BLaER1 (cell line): ENCODE results near the gene ACOT2.
A peak's percentile ranks its signal among the peaks of the same experiment; 100 is the strongest.

Source experiments
- H3K27ac ChIP-seq: shearing (Covaris generic); formaldehyde crosslinking; 2 replicates; pipeline ENCODE4 v1.8.1; 2022
- H3K27me3 ChIP-seq: shearing (Covaris generic); formaldehyde crosslinking; 2 replicates; pipeline ENCODE4 v1.8.1; 2022
- H3K36me3 ChIP-seq: shearing (Covaris generic); formaldehyde crosslinking; 2 replicates; pipeline ENCODE4 v1.8.1; 2022
- H3K4me1 ChIP-seq: shearing (Covaris generic); formaldehyde crosslinking; 2 replicates; pipeline ENCODE4 v1.8.1; 2022
- H3K4me2 ChIP-seq: shearing (Covaris generic); formaldehyde crosslinking; 2 replicates; pipeline ENCODE4 v1.8.1; 2022
- H3K4me3 ChIP-seq: shearing (Covaris generic); formaldehyde crosslinking; 2 replicates; pipeline ENCODE4 v1.8.1; 2022
- H3K9ac ChIP-seq: shearing (Covaris generic); formaldehyde crosslinking; 2 replicates; pipeline ENCODE4 v1.8.1; 2022
- H3K9me3 ChIP-seq: shearing (Covaris generic); formaldehyde crosslinking; 2 replicates; pipeline ENCODE4 v1.8.1; 2022
- H4K20me1 ChIP-seq: shearing (Covaris generic); formaldehyde crosslinking; 2 replicates; pipeline ENCODE4 v1.8.1; 2022
- Cebpa-rat ChIP-seq: shearing (Covaris generic); IDR thresholded peaks from 2 replicates; pipeline ENCODE4 v1.8.1; 2022

Gene ACOT2

DNA sequence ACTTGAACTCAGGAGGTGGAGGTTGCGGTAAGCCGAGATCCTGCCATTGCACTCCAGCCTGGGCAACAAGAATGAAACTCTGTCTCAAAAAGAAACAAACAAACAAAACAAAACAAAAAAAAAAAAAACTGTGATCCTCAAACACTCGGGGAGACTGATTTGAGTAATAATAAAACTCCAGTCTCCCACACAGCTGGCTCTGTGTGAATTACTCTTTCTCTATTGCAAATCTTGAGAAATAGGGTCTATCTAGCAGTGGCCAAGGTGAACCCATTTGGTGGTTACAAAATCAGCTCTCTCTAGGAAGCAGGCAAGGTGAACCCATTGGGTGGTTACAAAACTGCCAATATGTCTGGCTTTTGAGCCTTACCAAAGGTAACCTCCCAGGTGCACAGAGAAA is 37.3 kb downstream of the ACOT2 start:
- Histone ChIP-seq H3K4me3 (no peak overlapping the region), H3K4me1 (no peaks in the 10 kb centered on the region), H3K9me3 (peaks cover 21% of the 10 kb centered on the region), H3K9ac (no peak overlapping the region), H3K27me3 (peaks cover 4% of the 10 kb centered on the region; the same call in 1 of the 2 replicates), H3K27ac (no peak overlapping the region), H3K36me3 (no peaks in the 10 kb centered on the region), H3K4me2 (no peak overlapping the region), H4K20me1 (no peaks in the 10 kb centered on the region)
- TF ChIP-seq Cebpa-rat: no peak

DNA sequence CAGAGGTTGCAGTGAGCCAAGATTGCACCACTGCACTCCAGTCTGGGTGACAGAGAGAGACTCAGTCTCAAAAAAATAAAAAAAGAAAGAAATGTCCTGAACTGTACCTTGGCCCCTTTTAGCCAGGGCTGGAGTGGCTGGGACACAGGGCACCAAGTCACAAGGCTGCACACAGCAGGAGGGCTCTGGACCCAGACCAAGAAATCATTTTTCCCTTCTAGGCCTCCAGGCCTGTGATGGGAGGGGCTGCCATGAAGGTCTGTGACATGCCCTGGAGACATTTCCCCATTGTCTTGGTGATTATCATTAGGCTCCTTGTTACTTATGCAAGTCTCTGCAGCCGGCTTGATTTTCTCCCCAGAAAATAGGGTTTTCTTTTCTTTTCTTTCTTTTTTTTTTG is 38.2 kb downstream of the ACOT2 start:
- H3K4me2 ChIP-seq: no peak overlapping the region
- peaks cover 4% of the 10 kb centered on the region; the same call in 1 of the 2 replicates for H3K4me1 ChIP-seq
- H3K9ac ChIP-seq: no peak overlapping the region
- no peak for TF ChIP-seq Cebpa-rat
- no peak overlapping the region for H3K4me3 ChIP-seq
- no peaks in the 10 kb centered on the region for H4K20me1 ChIP-seq
- H3K36me3 ChIP-seq: no peaks in the 10 kb centered on the region
- peaks cover 21% of the 10 kb centered on the region for H3K9me3 ChIP-seq
- H3K27me3 ChIP-seq: peaks cover 14% of the 10 kb centered on the region
- no peak overlapping the region for H3K27ac ChIP-seq

DNA sequence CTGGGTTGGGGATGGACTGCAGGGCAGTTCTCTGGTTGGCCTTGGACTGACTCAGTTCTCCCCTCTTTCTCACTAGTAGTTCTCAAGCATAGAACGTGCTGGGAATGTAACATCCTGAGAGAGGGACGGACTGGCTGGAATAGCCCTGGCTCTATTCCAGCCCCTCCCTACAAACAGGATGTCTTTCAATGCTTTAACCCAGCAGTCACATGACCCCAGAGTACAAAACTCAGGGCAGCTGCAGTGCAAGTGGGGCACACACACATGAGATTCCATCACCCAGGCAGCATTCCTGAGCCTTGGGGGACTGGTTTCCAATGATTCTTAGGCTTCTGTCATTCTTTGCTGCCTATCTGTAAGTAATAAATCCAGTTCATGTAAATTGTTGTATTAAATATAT is 41.7 kb downstream of the ACOT2 start:
- Histone ChIP-seq H3K4me2 (no peak overlapping the region), H3K27ac (no peak overlapping the region)
- TF ChIP-seq Cebpa-rat: no peak

DNA sequence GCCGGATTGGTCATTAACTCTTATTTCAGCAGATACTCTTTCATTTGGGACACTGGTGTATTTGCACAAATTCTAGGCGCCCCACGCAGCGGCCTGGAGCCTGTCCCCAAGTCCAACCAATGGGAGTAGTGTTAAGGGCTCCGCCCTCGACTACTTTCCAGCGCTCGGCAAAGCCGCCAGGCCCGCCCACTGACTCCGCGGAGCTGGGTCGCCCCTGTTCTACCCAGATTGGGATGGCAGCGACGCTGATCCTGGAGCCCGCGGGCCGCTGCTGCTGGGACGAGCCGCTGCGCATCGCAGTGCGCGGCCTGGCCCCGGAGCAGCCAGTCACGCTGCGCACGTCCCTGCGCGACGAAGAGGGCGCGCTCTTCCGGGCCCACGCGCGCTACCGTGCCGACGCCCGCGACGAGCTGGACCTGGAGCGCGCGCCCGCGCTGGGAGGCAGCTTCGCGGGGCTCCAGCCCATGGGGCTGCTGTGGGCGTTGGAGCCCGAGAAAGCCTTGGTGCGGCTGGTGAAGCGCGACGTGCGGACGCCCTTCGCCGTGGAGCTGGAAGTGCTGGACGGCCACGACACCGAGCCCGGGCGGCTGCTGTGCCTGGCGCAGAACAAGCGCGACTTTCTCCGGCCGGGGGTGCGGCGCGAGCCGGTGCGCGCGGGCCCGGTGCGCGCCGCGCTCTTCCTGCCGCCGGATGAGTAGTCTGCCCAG is 43.5 kb downstream of the ACOT2 start, which contains the start of gene ACOT6:
Gene ACOT6 (plus strand): TSS at position 179 of the 707 bp plus-strand sequence. CDS start 55 bp downstream, at position 234.
- H3K9me3 ChIP-seq: peaks cover 4% of the 10 kb centered on the region; the same call in 1 of the 2 replicates
- peak within 1 kb of the TSS; percentile 85 for H3K4me2 ChIP-seq
- peaks cover 34% of the 10 kb centered on the region for H3K27me3 ChIP-seq
- no peaks in the 10 kb centered on the region for H4K20me1 ChIP-seq
- H3K4me3 ChIP-seq: peak within 1 kb of the TSS; percentile 73
- no peak within 1 kb of the TSS for H3K27ac ChIP-seq
- peaks cover 6% of the 10 kb centered on the region; the same call in 1 of the 2 replicates for H3K4me1 ChIP-seq
- no peaks in the 10 kb centered on the region for H3K36me3 ChIP-seq
- no peak for TF ChIP-seq Cebpa-rat
- peak within 1 kb of the TSS; percentile 51 for H3K9ac ChIP-seq

More for the DNA sequence above, 41.7 kb downstream of the ACOT2 start:
- H4K20me1 ChIP-seq: no peaks in the 10 kb centered on the region
- H3K4me1 ChIP-seq: peaks cover 6% of the 10 kb centered on the region; the same call in 1 of the 2 replicates
- no peaks in the 10 kb centered on the region for H3K36me3 ChIP-seq
- H3K9ac ChIP-seq: no peak overlapping the region
- H3K9me3 ChIP-seq: peaks cover 20% of the 10 kb centered on the region
- H3K27me3 ChIP-seq: peaks cover 34% of the 10 kb centered on the region
- H3K4me3 ChIP-seq: no peak overlapping the region

DNA sequence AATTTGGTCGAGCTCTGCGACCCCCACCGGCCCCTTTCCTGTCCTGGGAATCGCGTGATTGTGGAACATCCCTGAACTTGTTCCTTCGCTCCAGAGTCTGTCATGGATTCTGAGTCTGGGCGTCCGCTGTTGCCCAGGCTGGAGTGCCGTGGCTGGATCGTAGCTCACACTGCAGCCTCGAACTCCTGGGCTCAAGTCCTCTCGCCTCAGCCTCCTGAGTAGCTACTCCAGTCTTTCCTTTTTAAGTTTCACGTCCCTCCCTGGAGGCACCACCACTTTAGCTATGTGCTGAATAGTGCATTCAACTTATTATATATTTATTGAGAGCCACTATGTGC is 44.0 kb downstream of the ACOT2 start:
- no peaks in the 10 kb centered on the region for H3K36me3 ChIP-seq
- H3K4me2 ChIP-seq: peak overlapping the region; percentile 85
- TF ChIP-seq Cebpa-rat: no peak
- H3K4me1 ChIP-seq: peaks cover 6% of the 10 kb centered on the region; the same call in 1 of the 2 replicates
- peak overlapping the region; percentile 73 for H3K4me3 ChIP-seq
- H3K9ac ChIP-seq: peak overlapping the region; percentile 51; the same call in 1 of the 2 replicates
- H3K9me3 ChIP-seq: peaks cover 4% of the 10 kb centered on the region; the same call in 1 of the 2 replicates
- H3K27ac ChIP-seq: no peak overlapping the region
- H4K20me1 ChIP-seq: no peaks in the 10 kb centered on the region
- H3K27me3 ChIP-seq: peaks cover 34% of the 10 kb centered on the region

DNA sequence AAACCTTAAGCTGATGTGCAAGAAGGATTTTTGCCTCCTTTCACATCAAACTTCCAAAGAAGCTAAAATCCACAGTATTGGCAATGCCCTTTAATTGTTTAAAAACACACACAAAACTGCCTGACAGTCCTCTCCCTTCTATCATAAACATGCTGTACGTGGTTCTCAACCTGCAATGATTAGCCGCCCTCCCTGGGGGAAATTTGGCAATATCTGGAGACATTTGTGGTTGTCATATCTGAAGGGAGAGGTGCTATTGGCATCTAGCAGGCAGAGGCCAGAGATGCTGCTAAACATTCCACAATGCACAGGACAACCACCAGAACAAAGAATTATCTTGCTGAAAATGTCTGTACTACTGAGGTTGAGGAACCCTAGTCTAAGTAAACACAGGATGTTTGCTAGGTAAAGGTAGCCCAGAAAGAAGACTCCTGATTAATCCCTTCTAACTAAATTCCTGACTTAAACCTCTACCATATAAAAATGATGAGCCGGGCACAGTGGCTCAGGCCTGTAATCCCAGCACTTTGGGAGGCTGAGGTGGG is 44.5 kb downstream of the ACOT2 start:
- Histone ChIP-seq H3K4me1 (peaks cover 6% of the 10 kb centered on the region; the same call in 1 of the 2 replicates), H3K9ac (no peak overlapping the region), H3K9me3 (peaks cover 4% of the 10 kb centered on the region; the same call in 1 of the 2 replicates), H3K27ac (no peak overlapping the region), H3K36me3 (no peaks in the 10 kb centered on the region), H3K4me2 (peak overlapping the region; percentile 85; the same call in 1 of the 2 replicates), H3K27me3 (peaks cover 34% of the 10 kb centered on the region), H3K4me3 (no peak overlapping the region), H4K20me1 (no peaks in the 10 kb centered on the region)
- no peak for TF ChIP-seq Cebpa-rat

DNA sequence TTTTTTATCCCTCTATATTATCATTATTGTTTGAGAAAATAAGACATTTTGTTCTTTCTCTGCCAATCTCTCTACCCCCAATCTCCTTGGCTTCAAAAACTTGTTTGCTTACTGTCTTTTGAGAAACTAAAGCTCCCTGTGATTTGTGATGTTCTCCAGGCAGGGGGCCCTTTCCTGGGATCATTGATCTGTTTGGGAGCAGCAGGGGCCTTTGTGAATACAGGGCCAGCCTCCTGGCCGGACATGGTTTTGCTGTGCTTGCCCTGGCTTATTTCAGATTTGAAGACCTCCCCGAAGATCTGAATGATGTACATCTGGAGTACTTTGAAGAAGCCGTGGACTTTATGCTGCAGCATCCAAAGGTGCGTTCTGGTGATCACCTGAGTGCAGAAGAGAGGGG is 47.8 kb downstream of the ACOT2 start:
- Histone ChIP-seq H4K20me1 (no peaks in the 10 kb centered on the region), H3K4me1 (peaks cover 6% of the 10 kb centered on the region; the same call in 1 of the 2 replicates), H3K4me3 (no peak overlapping the region), H3K4me2 (no peak overlapping the region), H3K9me3 (no peaks in the 10 kb centered on the region), H3K36me3 (no peaks in the 10 kb centered on the region), H3K9ac (no peak overlapping the region), H3K27me3 (peaks cover 24% of the 10 kb centered on the region), H3K27ac (no peak overlapping the region)
- TF ChIP-seq Cebpa-rat: no peak

DNA sequence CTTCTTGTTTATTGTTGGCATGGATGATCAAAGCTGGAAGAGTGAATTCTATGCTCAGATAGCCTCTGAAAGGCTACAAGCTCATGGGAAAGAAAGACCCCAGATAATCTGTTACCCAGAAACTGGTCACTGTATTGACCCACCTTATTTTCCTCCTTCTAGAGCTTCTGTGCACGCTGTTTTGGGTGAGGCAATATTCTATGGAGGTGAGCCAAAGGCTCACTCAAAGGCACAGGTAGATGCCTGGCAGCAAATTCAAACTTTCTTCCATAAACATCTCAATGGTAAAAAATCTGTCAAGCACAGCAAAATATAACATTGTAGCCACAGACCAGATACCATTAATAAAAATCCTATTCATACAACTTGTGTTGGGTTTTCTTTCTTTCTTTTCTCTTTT is 50.5 kb downstream of the ACOT2 start:
- no peak overlapping the region for H3K4me3 ChIP-seq
- no peaks in the 10 kb centered on the region for H3K36me3 ChIP-seq
- no peak for TF ChIP-seq Cebpa-rat
- H3K9me3 ChIP-seq: peaks cover 6% of the 10 kb centered on the region; the same call in 1 of the 2 replicates
- peaks cover 9% of the 10 kb centered on the region; the same call in 1 of the 2 replicates for H3K4me1 ChIP-seq
- H4K20me1 ChIP-seq: no peaks in the 10 kb centered on the region
- no peak overlapping the region for H3K4me2 ChIP-seq
- H3K27ac ChIP-seq: no peak overlapping the region
- no peaks in the 10 kb centered on the region for H3K27me3 ChIP-seq
- H3K9ac ChIP-seq: no peak overlapping the region

DNA sequence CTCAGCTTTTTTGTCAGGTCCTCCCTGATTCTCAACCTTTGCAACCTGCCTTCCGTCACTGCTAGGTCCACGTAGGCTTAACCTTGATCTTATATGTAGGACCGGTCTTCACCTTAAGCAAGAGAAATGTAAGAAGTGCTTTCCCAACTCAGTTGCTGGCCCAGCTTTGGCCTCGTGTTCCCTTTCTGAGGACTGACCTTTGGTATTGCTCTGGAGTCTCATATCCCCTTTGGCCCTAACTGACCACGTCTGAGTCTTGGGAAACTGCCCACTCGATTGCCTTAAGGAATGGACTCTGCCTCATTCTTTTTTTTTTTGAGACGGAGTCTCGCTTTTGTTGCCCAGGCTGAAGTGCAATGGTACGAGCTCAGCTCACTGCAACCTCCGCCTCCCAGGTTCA is 51.3 kb downstream of the ACOT2 start:
- H3K4me1 ChIP-seq: peaks cover 9% of the 10 kb centered on the region; the same call in 1 of the 2 replicates
- no peaks in the 10 kb centered on the region for H3K27me3 ChIP-seq
- no peaks in the 10 kb centered on the region for H4K20me1 ChIP-seq
- no peak overlapping the region for H3K4me2 ChIP-seq
- TF ChIP-seq Cebpa-rat: no peak
- no peak overlapping the region for H3K9ac ChIP-seq
- H3K4me3 ChIP-seq: no peak overlapping the region
- no peak overlapping the region for H3K27ac ChIP-seq
- no peaks in the 10 kb centered on the region for H3K36me3 ChIP-seq
- H3K9me3 ChIP-seq: peaks cover 6% of the 10 kb centered on the region; the same call in 1 of the 2 replicates

DNA sequence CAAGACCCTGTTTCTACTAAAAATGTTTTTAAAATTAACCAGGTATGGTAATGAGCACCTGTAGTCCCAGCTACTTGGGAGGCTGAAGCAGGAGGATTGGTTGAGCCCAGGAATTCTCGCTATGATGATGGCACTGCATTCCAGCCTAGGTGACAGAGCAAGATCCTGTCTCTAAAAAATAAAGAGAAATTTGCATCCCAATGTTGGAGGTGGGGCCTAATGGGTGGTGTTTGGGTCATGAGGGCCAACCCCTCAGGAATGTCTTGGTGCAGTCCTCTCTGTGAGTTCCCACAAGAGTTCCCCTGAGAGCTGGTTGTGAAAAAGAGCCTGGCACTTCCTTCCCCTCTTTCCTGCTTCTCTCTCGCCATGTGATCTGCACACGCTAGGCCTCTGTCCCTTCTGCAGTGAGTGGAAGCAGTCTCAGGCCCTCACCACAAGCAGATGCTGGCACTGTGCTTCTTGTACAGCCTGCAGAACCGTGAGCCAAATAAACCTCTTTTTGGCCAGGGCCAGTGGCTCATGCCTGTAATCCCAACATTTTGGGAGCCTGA is 54.6 kb downstream of the ACOT2 start:
- Histone ChIP-seq H3K9me3 (peaks cover 6% of the 10 kb centered on the region; the same call in 1 of the 2 replicates), H3K4me2 (peak overlapping the region; percentile 22), H3K9ac (no peak overlapping the region), H3K27me3 (no peaks in the 10 kb centered on the region), H4K20me1 (no peaks in the 10 kb centered on the region), H3K4me3 (no peak overlapping the region), H3K36me3 (no peaks in the 10 kb centered on the region), H3K4me1 (peaks cover 9% of the 10 kb centered on the region; the same call in 1 of the 2 replicates), H3K27ac (no peak overlapping the region)
- TF ChIP-seq Cebpa-rat: no peak
